Body of pancreas (tissue), 4 donors: ENCODE data around the gene IRF7. TPM values are rescaled to one million over a fixed set of nuclear protein-coding genes. Genes with fewer than 3 reads are reported as not detected.

Experiments
- ATAC-seq: fragments of 150-250 bp; one replicate; pipeline ENCODE4 v1.9.1; 2016
- DNase-seq, 4 donors: peaks; one replicate each; pipeline ENCODE4 v3.0.0-alpha.2; 2019
- H3K27ac ChIP-seq, 4 donors: fragments of 200-600 bp; sonication (generic); 1 replicate in 3 of 4; 2 replicates in 1 of 4; pipeline versions ENCODE4 v1.5.1 to v1.6.1; 2016 to 2019; ENCODE audit warnings: mild to moderate bottlenecking in 1 of 4, mixed read lengths in 1 of 4, moderate library complexity in 1 of 4
- H3K27me3 ChIP-seq, 2 donors: fragments of 200-600 bp; sonication (generic); one replicate each; pipeline ENCODE4 v1.6.0; 2016; ENCODE audit warnings: mild to moderate bottlenecking in 1 of 2
- H3K36me3 ChIP-seq, 2 donors: fragments of 200-600 bp; sonication (generic); replicated peaks in 1 of 2; 2 replicates each; pipeline ENCODE4 v1.5.1; 2016; ENCODE audit warnings: low read depth in 2 of 2; ENCODE audit not compliant: insufficient read depth in 1 of 2
- H3K4me1 ChIP-seq: fragments of 200-600 bp; sonication (generic); one replicate; pipeline ENCODE4 v1.6.0; 2016
- H3K4me3 ChIP-seq, 2 donors: fragments of 200-600 bp; sonication (generic); 1 replicate in 1 of 2; 2 replicates in 1 of 2; pipeline ENCODE4 v1.5.1; 2016 to 2019
- H3K9me3 ChIP-seq, 3 donors: fragments of 200-600 bp; sonication (generic); 1 replicate in 2 of 3; 2 replicates in 1 of 3; pipeline ENCODE4 v1.5.1; 2016
- CTCF ChIP-seq, 7 experiments: fragments of 450-650 bp in 4 of 7; fragments of 200-600 bp in 3 of 7; sonication (generic) in 3 of 7; IDR thresholded peaks; one replicate each; pipeline ENCODE4 v1.5.1; 2016 to 2019; ENCODE audit warnings: antibody characterized with exemption in 7 of 7
- POLR2A ChIP-seq, 3 donors: fragments of 450-650 bp; IDR thresholded peaks; one replicate each; pipeline ENCODE4 v1.6.1; 2016; ENCODE audit warnings: antibody characterized with exemption in 3 of 3, mild to moderate bottlenecking in 2 of 3
- WGBS, 2 donors: methylation state at CpG; one replicate each; pipeline ENCODE4 v1.1.5; 2017; 5-methylcytosine and 5-hydroxymethylcytosine counted together
- intact Hi-C: fragments of 100-400 bp; cut with DNase I; formaldehyde crosslinking; loops from one replicate; pipeline ENCODE4 v1.15.1; 2023
- total RNA-seq, 2 donors: library from RNA; depleted of rRNA; stranded (reverse); fragments of >200 nt; gene quantifications; one replicate each; pipeline ENCODE4 v1.1.0, GENCODE V29; 2016

The IRF7 gene
- total RNA-seq, 2 donors from 2014 or later, result 10.4 to 10.9 TPM

GRCh38 chr11:587546-587945, 28.2 kb downstream of the IRF7 start:
- Histone ChIP-seq H3K36me3 (peaks cover 1 to 31% of the 10 kb centered on the region in 2 donors), H3K4me3 (no peak overlapping the region), H3K27ac (peak overlapping the region in 1 of 4 donors; percentile 43), H3K4me1 (no peaks in the 10 kb centered on the region), H3K9me3 (no peaks in the 10 kb centered on the region), H3K27me3 (no peaks in the 10 kb centered on the region)
- ATAC-seq (no peak), DNase-seq (no peak)
- intact Hi-C loops, result no loop called here
- no peak for TF ChIP-seq POLR2A (IDR thresholded peaks at IDR 0.05)
- no peak for TF ChIP-seq CTCF (IDR thresholded peaks at IDR 0.05)
- WGBS, 2 donors, result 85 to 86% methylated on average over 7 to 8 of the region's 8 CpGs

- TF ChIP-seq POLR2A (IDR thresholded peaks at IDR 0.05) (no peak), CTCF (IDR thresholded peaks at IDR 0.05) (no peak)
- H3K4me3 ChIP-seq, result no peak overlapping the region
- WGBS, 2 donors, result 81 to 85% methylated on average over 19 to 29 of the region's 32 CpGs
- DNase-seq, result no peak
- no peaks in the 10 kb centered on the region for H3K27me3 ChIP-seq
- no peaks in the 10 kb centered on the region for H3K9me3 ChIP-seq
- peak overlapping the region in 1 of 4 donors; percentile 43 for H3K27ac ChIP-seq
- ATAC-seq, result no peak
- H3K36me3 ChIP-seq, result peaks cover 5 to 28% of the 10 kb centered on the region in 2 donors
- intact Hi-C loops, result no loop called here
- H3K4me1 ChIP-seq, result peaks cover 2% of the 10 kb centered on the region
Measured at GRCh38 chr11:586376-587316, 29.1 kb downstream of the IRF7 start.

GRCh38 chr11:584287-584686, 31.5 kb downstream of the IRF7 start:
- H3K27me3 ChIP-seq, result no peaks in the 10 kb centered on the region
- DNase-seq (no peak), ATAC-seq (no peak)
- no peak overlapping the region for H3K27ac ChIP-seq
- no peak overlapping the region for H3K4me3 ChIP-seq
- intact Hi-C loops, result no loop called here
- peaks cover 22% of the 10 kb centered on the region for H3K4me1 ChIP-seq
- H3K36me3 ChIP-seq, result peaks cover 5 to 18% of the 10 kb centered on the region in 2 donors
- no peak for TF ChIP-seq CTCF (IDR thresholded peaks at IDR 0.05)
- no peak for TF ChIP-seq POLR2A (IDR thresholded peaks at IDR 0.05)
- H3K9me3 ChIP-seq, result no peaks in the 10 kb centered on the region
- 85 to 90% methylated on average over 9 to 10 of the region's 10 CpGs for WGBS, 2 donors

GRCh38 chr11:581752-582151, 34.0 kb downstream of the IRF7 start:
- Histone ChIP-seq H3K9me3 (no peaks in the 10 kb centered on the region), H3K4me3 (no peak overlapping the region), H3K4me1 (peaks cover 47% of the 10 kb centered on the region), H3K27me3 (no peaks in the 10 kb centered on the region), H3K27ac (no peak overlapping the region), H3K36me3 (peaks cover 5% of the 10 kb centered on the region in 2 donors)
- TF ChIP-seq CTCF (IDR thresholded peaks at IDR 0.05) (no peak), POLR2A (IDR thresholded peaks at IDR 0.05) (no peak)
- ATAC-seq (no peak), DNase-seq (no peak)
- 78 to 80% methylated on average over 11 to 17 of the region's 17 CpGs for WGBS, 2 donors
- intact Hi-C loops, result no loop called here
